Stimulated activated naive CD4-positive, alpha-beta T cell (primary cell): ENCODE data around the gene HASPIN.

Source experiments
- DNase-seq, 6 experiments: peaks; one replicate each; lab custom pipeline; 2025; lab: John Stamatoyannopoulos, UW

Gene HASPIN

GRCh38 chr17:3723556-3724377 lies at the start of gene HASPIN:
Gene HASPIN (plus strand): TSS chr17:3723903. CDS start chr17:3723936, 33 bp downstream.
- DNase-seq = peak; percentile 75 to 92 (median 88)

- DNase-seq = no peak
Measured at GRCh38 chr17:3675886-3676285, 47.8 kb upstream of the HASPIN start.

GRCh38 chr17:3678095-3678820 lies 45.4 kb upstream of the HASPIN start:
- DNase-seq = no peak

GRCh38 chr17:3678821-3679530 lies 44.7 kb upstream of the HASPIN start:
- no peak for DNase-seq

GRCh38 chr17:3679531-3680126 lies 44.1 kb upstream of the HASPIN start:
- no peak for DNase-seq

- DNase-seq = no peak
Measured at GRCh38 chr17:3681057-3681456, 42.6 kb upstream of the HASPIN start.

- DNase-seq = no peak
Measured at GRCh38 chr17:3681565-3681964, 42.1 kb upstream of the HASPIN start.

GRCh38 chr17:3682033-3682432 lies 41.7 kb upstream of the HASPIN start:
- DNase-seq = no peak

- peak in 5 of 6 experiments; percentile 35 to 66 (median 36) for DNase-seq
Measured at GRCh38 chr17:3683054-3683511, 40.6 kb upstream of the HASPIN start.

- no peak for DNase-seq
Measured at GRCh38 chr17:3685174-3685573, 38.5 kb upstream of the HASPIN start.

- no peak for DNase-seq
Measured at GRCh38 chr17:3688027-3688553, 35.6 kb upstream of the HASPIN start.

- no peak for DNase-seq
Measured at GRCh38 chr17:3688852-3689261, 34.8 kb upstream of the HASPIN start.

- DNase-seq = no peak
Measured at GRCh38 chr17:3689262-3690093, 34.2 kb upstream of the HASPIN start.

GRCh38 chr17:3690094-3690715 lies 33.5 kb upstream of the HASPIN start:
- no peak for DNase-seq

- no peak for DNase-seq
Measured at GRCh38 chr17:3691617-3692067, 32.1 kb upstream of the HASPIN start.

- DNase-seq = no peak
Measured at GRCh38 chr17:3692346-3692745, 31.4 kb upstream of the HASPIN start.

GRCh38 chr17:3693141-3693540 lies 30.6 kb upstream of the HASPIN start:
- DNase-seq = no peak

GRCh38 chr17:3693829-3694231 lies 29.9 kb upstream of the HASPIN start:
- no peak for DNase-seq

GRCh38 chr17:3695129-3695722 lies 28.5 kb upstream of the HASPIN start:
- DNase-seq = no peak
